HG03196 (cell line): ENCODE results near the gene DAB1.

ENCODE experiments used
- ATAC-seq: cut with Tn5 transposase; IDR thresholded peaks from one replicate; pipeline ENCODE4 v1.9.1; 2021; ENCODE audit not compliant: unreplicated experiment

DAB1 gene

GRCh38 chr1:57278558-57278957 lies 145.3 kb downstream of the DAB1 start:
- no peak for ATAC-seq

- no peak for ATAC-seq
Observed at GRCh38 chr1:57277681-57278080, 146.2 kb downstream of the DAB1 start.

- no peak for ATAC-seq
Observed at GRCh38 chr1:57276918-57277317, 146.9 kb downstream of the DAB1 start.

GRCh38 chr1:57272601-57273000 lies 151.3 kb downstream of the DAB1 start:
- ATAC-seq: no peak

GRCh38 chr1:57272150-57272549 lies 151.7 kb downstream of the DAB1 start:
- no peak for ATAC-seq

GRCh38 chr1:57270927-57271698 lies 152.7 kb downstream of the DAB1 start:
- no peak for ATAC-seq

GRCh38 chr1:57269630-57270225 lies 154.1 kb downstream of the DAB1 start:
- no peak for ATAC-seq

- no peak for ATAC-seq
Observed at GRCh38 chr1:57265104-57265503, 158.8 kb downstream of the DAB1 start.

- ATAC-seq: no peak
Observed at GRCh38 chr1:57262472-57262871, 161.4 kb downstream of the DAB1 start.

GRCh38 chr1:57258557-57259325 lies 165.1 kb downstream of the DAB1 start:
- no peak for ATAC-seq

- ATAC-seq: no peak
Observed at GRCh38 chr1:57255945-57256344, 167.9 kb downstream of the DAB1 start.

GRCh38 chr1:57254022-57254421 lies 169.8 kb downstream of the DAB1 start:
- ATAC-seq: no peak

- no peak for ATAC-seq
Observed at GRCh38 chr1:57252597-57253294, 171.1 kb downstream of the DAB1 start.

GRCh38 chr1:57250021-57250420 lies 173.8 kb downstream of the DAB1 start:
- ATAC-seq: no peak

- no peak for ATAC-seq
Observed at GRCh38 chr1:57249511-57249910, 174.3 kb downstream of the DAB1 start.

GRCh38 chr1:57248830-57249229 lies 175.0 kb downstream of the DAB1 start:
- ATAC-seq: no peak

- no peak for ATAC-seq
Observed at GRCh38 chr1:57238233-57238781, 185.6 kb downstream of the DAB1 start.

- ATAC-seq: no peak
Observed at GRCh38 chr1:57235730-57236510, 187.9 kb downstream of the DAB1 start.

GRCh38 chr1:57234459-57234858 lies 189.4 kb downstream of the DAB1 start:
- ATAC-seq: no peak

- no peak for ATAC-seq
Observed at GRCh38 chr1:57232500-57232899, 191.4 kb downstream of the DAB1 start.
